ENCODE measurements around the gene TMIGD2.
"Not testable (repeated sequence)": the region's sequence is repeated elsewhere in the genome, so short reads cannot be mapped to it uniquely, and the experiment has no call there.

DNA sequence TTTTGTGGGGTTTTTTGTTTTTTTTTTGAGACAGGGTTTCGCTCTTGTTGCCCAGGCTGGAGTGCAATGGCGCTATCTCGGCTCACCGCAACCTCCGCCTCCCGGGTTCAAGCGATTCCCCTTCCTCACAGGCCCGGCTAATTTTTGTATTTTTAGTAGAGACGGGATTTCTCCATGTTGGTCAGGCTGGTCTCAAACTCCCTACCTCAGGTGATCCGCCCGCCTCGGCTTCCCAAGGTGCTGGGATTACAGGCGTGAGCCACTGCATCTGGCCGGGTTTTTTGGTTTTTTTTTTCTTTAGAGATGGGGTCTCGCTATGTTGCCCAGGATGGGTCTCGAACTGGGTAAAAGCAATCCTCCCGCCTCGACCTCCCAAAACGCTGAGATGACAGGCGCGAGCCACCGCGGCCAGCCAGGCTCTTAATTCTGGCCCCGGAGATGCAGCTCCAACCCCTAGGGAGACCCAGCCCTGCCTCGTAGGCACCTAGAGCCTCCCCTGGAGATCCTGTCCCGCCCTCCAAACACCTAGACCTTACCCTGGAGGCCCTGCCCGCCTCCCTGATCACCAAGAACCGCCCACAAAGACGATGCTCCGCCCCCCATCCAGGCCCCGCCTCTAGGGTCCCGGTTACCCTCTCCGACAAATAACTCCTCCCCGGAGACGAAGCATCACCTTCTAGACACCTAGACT is 26.9 kb upstream of the TMIGD2 start:
- TF ChIP-seq, protein P1, sequence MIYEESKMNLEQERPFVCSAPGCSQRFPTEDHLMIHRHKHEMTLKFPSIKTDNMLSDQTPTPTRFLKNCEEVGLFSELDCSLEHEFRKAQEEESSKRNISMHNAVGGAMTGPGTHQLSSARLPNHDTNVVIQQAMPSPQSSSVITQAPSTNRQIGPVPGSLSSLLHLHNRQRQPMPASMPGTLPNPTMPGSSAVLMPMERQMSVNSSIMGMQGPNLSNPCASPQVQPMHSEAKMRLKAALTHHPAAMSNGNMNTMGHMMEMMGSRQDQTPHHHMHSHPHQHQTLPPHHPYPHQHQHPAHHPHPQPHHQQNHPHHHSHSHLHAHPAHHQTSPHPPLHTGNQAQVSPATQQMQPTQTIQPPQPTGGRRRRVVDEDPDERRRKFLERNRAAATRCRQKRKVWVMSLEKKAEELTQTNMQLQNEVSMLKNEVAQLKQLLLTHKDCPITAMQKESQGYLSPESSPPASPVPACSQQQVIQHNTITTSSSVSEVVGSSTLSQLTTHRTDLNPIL (CRISPR knock-in tag; IDR thresholded peaks at IDR 0.05; ENCODE audit: low read depth), result not testable (repeated sequence)
- not testable (repeated sequence) for TF ChIP-seq ZFP3 (CRISPR knock-in tag; IDR thresholded peaks at IDR 0.05); ISL1 (CRISPR knock-in tag; IDR thresholded peaks at IDR 0.05); ZNF8 (CRISPR knock-in tag; IDR thresholded peaks at IDR 0.05); CSDC2 (CRISPR knock-in tag; IDR thresholded peaks at IDR 0.05); TCF4 (CRISPR knock-in tag; IDR thresholded peaks at IDR 0.05; ENCODE audit: borderline replicate concordance); TOX (CRISPR knock-in tag; IDR thresholded peaks at IDR 0.05; ENCODE audit: borderline replicate concordance); ZFP30 (CRISPR knock-in tag; IDR thresholded peaks at IDR 0.05); OSR1 (CRISPR knock-in tag; IDR thresholded peaks at IDR 0.05); ZNF565 (CRISPR knock-in tag; conservative IDR thresholded peaks at IDR 0.05; ENCODE audit: low read depth); ARNTL (CRISPR knock-in tag; IDR thresholded peaks at IDR 0.05; ENCODE audit: borderline replicate concordance, low read depth)
- TF ChIP-seq, protein P2, sequence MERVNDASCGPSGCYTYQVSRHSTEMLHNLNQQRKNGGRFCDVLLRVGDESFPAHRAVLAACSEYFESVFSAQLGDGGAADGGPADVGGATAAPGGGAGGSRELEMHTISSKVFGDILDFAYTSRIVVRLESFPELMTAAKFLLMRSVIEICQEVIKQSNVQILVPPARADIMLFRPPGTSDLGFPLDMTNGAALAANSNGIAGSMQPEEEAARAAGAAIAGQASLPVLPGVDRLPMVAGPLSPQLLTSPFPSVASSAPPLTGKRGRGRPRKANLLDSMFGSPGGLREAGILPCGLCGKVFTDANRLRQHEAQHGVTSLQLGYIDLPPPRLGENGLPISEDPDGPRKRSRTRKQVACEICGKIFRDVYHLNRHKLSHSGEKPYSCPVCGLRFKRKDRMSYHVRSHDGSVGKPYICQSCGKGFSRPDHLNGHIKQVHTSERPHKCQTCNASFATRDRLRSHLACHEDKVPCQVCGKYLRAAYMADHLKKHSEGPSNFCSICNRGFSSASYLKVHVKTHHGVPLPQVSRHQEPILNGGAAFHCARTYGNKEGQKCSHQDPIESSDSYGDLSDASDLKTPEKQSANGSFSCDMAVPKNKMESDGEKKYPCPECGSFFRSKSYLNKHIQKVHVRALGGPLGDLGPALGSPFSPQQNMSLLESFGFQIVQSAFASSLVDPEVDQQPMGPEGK (CRISPR knock-in tag; IDR thresholded peaks at IDR 0.05; ENCODE audit: borderline replicate concordance), result not testable (repeated sequence)
- TF ChIP-seq, protein P3, sequence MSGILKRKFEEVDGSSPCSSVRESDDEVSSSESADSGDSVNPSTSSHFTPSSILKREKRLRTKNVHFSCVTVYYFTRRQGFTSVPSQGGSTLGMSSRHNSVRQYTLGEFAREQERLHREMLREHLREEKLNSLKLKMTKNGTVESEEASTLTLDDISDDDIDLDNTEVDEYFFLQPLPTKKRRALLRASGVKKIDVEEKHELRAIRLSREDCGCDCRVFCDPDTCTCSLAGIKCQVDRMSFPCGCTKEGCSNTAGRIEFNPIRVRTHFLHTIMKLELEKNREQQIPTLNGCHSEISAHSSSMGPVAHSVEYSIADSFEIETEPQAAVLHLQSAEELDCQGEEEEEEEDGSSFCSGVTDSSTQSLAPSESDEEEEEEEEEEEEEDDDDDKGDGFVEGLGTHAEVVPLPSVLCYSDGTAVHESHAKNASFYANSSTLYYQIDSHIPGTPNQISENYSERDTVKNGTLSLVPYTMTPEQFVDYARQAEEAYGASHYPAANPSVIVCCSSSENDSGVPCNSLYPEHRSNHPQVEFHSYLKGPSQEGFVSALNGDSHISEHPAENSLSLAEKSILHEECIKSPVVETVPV (CRISPR knock-in tag; IDR thresholded peaks at IDR 0.05), result not testable (repeated sequence)

Measured in SK-N-SH treated with all-trans-retinoic acid at 6 μM for 48 hours (cell line).